Glutamatergic neuron (in vitro differentiated cells): Measurements from ENCODE around the gene MBD4. TPM values are rescaled to one million over a fixed set of nuclear protein-coding genes. Genes with fewer than 3 reads are reported as not detected.

Experiments used
- DNase-seq: peaks from one replicate; pipeline ENCODE4 v3.0.0; 2022
- H3K27ac Mint-ChIP-seq: one replicate; pipeline ENCODE4 v1.8.0; 2020; ENCODE audit warnings: mild to moderate bottlenecking, mixed read lengths, inconsistent platforms; ENCODE audit not compliant: unreplicated experiment
- H3K27me3 Mint-ChIP-seq: one replicate; pipeline ENCODE4 v1.8.0; 2020; ENCODE audit warnings: mild to moderate bottlenecking, moderate library complexity, mixed read lengths, inconsistent platforms; ENCODE audit not compliant: unreplicated experiment
- H3K36me3 Mint-ChIP-seq: one replicate; pipeline ENCODE4 v1.8.0; 2020; ENCODE audit warnings: mild to moderate bottlenecking, mixed read lengths, inconsistent platforms; ENCODE audit not compliant: unreplicated experiment
- H3K4me1 Mint-ChIP-seq: one replicate; pipeline ENCODE4 v1.8.0; 2020; ENCODE audit warnings: mild to moderate bottlenecking, low read depth, mixed read lengths, inconsistent platforms; ENCODE audit not compliant: unreplicated experiment
- H3K4me3 Mint-ChIP-seq: one replicate; pipeline ENCODE4 v1.8.0; 2020; ENCODE audit warnings: mild to moderate bottlenecking, mixed read lengths, inconsistent platforms; ENCODE audit not compliant: unreplicated experiment
- H3K9me3 Mint-ChIP-seq: one replicate; pipeline ENCODE4 v1.8.0; 2020; ENCODE audit warnings: mild to moderate bottlenecking, moderate library complexity, mixed read lengths, inconsistent platforms; ENCODE audit not compliant: unreplicated experiment
- total RNA-seq: library from RNA; stranded (reverse); fragmentation: NEBNext Ultra II Directional; extraction: Animal tissue kit (Norgen Biotek cat#: 25700); gene quantifications from one replicate; pipeline ENCODE4 v1.2.1, GENCODE V29; 2021; ENCODE audit not compliant: unreplicated experiment
- TF ChIP-seq, protein P1 (sequence below): fragments of 200-600 bp; sonication (generic); IDR thresholded peaks from one replicate; pipeline ENCODE4 v1.5.0; 2021; ENCODE audit not compliant: partially characterized antibody, unreplicated experiment

MBD4 gene
- total RNA-seq, 1 donor from 2014 or later: 21.3 TPM

DNA sequence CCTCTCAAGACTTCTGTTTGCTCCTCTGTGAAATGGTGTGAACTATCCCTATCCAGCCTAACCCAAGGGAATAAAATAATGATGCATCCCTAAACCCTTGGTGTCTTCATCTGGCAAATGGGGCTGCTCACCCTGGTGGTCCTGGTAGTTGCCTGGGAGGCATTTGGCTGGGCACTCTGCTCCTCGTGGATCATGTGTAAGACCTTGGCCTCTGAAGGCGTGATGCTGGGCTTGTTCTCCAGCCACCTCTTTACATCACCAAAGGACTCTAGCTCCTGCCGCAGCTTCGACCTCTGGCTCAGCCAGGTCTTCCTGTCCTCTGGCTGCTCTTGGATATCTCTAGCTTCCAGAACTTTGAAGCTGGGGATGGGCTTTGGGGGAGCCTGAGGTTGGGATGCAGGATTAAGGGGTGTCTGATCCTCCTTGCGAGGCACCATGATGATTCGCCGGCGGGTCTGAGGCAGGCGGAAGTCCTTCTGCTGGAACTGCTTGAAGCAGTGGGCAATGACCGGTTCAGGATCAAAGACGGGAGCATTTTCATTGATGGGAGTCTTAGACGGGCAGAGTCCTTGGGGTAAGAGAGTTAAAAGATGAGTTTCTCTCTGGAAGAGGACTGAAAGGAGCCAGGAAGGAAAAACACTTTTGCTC lies 18.4 kb downstream of the MBD4 start:
- Mint-ChIP-seq H3K4me1 (peaks cover 16% of the 10 kb centered on the region), H3K9me3 (peaks cover 2% of the 10 kb centered on the region), H3K4me3 (no peak overlapping the region), H3K27ac (no peak overlapping the region), H3K27me3 (peaks cover 7% of the 10 kb centered on the region), H3K36me3 (no peaks in the 10 kb centered on the region)
- TF ChIP-seq, protein P1, sequence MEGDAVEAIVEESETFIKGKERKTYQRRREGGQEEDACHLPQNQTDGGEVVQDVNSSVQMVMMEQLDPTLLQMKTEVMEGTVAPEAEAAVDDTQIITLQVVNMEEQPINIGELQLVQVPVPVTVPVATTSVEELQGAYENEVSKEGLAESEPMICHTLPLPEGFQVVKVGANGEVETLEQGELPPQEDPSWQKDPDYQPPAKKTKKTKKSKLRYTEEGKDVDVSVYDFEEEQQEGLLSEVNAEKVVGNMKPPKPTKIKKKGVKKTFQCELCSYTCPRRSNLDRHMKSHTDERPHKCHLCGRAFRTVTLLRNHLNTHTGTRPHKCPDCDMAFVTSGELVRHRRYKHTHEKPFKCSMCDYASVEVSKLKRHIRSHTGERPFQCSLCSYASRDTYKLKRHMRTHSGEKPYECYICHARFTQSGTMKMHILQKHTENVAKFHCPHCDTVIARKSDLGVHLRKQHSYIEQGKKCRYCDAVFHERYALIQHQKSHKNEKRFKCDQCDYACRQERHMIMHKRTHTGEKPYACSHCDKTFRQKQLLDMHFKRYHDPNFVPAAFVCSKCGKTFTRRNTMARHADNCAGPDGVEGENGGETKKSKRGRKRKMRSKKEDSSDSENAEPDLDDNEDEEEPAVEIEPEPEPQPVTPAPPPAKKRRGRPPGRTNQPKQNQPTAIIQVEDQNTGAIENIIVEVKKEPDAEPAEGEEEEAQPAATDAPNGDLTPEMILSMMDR: no peak
- no peak for DNase-seq

DNA sequence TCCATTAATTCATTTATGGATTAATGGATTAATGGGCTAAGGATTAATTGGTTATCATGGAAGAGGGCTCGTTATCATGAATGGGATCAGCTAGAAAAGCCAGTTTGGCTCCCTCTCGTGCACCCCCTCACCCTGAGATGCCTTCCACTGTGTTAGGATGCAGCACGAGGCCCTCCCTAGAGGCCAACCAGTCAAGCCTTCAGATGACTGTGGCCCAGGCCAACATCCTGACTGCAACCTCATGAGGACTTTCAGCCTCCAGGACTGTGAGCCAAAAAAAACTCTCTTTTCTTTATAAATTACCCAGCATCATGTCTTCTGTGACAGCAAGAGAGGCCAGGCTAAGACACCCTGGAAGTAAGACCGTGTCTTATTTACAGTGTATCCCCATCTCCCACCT lies 20.3 kb downstream of the MBD4 start:
- TF ChIP-seq, protein P1: no peak
- Mint-ChIP-seq H3K27ac (no peak overlapping the region), H3K27me3 (peaks cover 2% of the 10 kb centered on the region), H3K9me3 (peaks cover 3% of the 10 kb centered on the region), H3K4me1 (peaks cover 12% of the 10 kb centered on the region), H3K36me3 (no peaks in the 10 kb centered on the region), H3K4me3 (no peak overlapping the region)
- no peak for DNase-seq

DNA sequence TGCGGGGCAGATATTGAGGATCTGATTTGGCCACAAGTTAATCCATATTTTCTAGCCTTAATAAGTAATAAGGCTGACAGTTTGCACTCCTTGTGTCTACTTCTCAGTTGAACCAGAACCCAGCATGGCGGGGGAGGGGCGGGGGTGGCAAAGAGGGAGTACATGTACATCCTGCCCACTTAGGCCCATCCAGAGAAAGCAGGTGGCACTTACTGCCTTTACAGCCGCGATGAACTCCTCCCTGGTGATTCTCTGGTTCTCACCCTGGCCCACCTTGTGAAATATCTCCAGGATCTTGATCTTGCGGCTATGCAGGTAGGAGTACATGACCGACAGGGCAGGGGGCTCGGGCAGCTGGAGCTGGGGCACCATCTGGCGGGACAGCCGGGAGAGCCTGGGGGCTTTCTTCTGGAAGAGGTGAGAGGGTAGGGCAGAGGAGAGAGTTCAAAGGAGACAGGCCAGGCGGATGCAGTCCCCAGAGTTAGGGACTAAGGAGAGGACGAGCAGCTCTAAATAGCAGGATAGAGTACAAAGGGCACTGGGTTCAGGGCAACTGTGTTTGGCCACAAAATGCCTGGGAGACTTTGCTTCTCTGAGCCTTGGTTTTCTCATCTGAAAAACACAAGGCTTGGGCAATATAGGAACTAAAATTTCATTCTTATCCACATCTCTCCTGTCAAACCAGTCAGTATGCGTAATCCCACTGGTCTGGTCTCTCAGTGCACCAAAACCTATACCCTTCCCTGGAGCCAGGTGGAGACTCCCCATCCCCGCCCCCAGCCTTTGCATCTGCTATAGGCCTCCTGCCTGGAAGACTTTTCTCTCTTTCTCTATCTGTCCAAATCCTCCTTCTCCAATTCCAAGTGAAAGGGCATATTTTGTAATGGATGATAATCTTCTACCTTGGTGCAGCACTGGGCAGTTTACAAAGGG lies 21.4 kb downstream of the MBD4 start:
- no peak for DNase-seq

DNA sequence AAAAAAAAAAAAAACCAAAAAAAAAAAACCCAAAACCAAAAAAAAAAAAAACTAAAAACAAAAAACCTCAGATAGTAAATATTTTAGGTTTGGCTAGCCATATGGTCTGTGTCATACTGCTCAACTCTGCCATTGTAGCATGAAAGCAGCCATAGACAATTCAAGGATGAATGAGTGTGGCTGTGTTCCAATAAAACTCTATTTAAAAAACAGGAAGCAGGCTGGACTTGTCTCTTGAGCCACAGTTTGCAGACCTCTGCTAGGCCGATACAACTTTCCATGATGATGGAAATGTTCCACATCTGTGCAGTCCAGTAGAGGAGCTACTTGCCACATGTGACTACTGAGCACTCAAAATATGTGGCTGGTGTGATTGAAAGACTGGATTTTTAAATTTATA lies 22.4 kb downstream of the MBD4 start:
- TF ChIP-seq, protein P1: no peak
- H3K27ac Mint-ChIP-seq: no peak overlapping the region
- H3K4me3 Mint-ChIP-seq: no peak overlapping the region
- DNase-seq: no peak
- peaks cover 2% of the 10 kb centered on the region for H3K27me3 Mint-ChIP-seq
- H3K4me1 Mint-ChIP-seq: peaks cover 12% of the 10 kb centered on the region
- no peaks in the 10 kb centered on the region for H3K36me3 Mint-ChIP-seq
- H3K9me3 Mint-ChIP-seq: peaks cover 3% of the 10 kb centered on the region

More for the DNA sequence above, 21.4 kb downstream of the MBD4 start:
- H3K27ac Mint-ChIP-seq: no peak overlapping the region
- TF ChIP-seq, protein P1: no peak
- no peaks in the 10 kb centered on the region for H3K36me3 Mint-ChIP-seq
- H3K4me3 Mint-ChIP-seq: no peak overlapping the region
- peaks cover 4% of the 10 kb centered on the region for H3K27me3 Mint-ChIP-seq
- peaks cover 12% of the 10 kb centered on the region for H3K4me1 Mint-ChIP-seq
- peaks cover 3% of the 10 kb centered on the region for H3K9me3 Mint-ChIP-seq

DNA sequence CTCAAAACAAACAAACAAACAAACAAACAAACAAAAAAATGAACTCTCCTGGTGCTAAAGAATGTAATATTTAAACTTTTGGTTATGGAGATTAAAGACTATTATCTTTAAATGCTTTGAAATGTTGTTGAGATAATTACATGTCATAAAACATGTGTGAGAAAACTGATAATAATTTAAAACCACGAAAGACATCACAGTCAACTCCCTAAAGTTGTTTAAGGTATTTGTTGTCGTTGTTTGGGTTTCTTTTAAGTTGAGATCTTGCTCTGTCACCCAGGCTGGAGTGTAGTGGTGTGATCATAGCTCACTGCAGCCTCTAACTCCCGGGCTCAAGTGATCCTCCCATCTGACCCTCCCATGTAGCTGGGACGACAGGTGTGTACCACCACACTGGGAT lies 23.3 kb downstream of the MBD4 start:
- peaks cover 2% of the 10 kb centered on the region for H3K27me3 Mint-ChIP-seq
- DNase-seq: no peak
- H3K36me3 Mint-ChIP-seq: no peaks in the 10 kb centered on the region
- peaks cover 12% of the 10 kb centered on the region for H3K4me1 Mint-ChIP-seq
- TF ChIP-seq, protein P1: no peak
- H3K9me3 Mint-ChIP-seq: peaks cover 2% of the 10 kb centered on the region
- no peak overlapping the region for H3K4me3 Mint-ChIP-seq
- no peak overlapping the region for H3K27ac Mint-ChIP-seq
